GM19351 (cell line): ENCODE measurements around the gene PDK2.
"Not testable (repeated sequence)": the region's sequence is repeated elsewhere in the genome, so short reads cannot be mapped to it uniquely, and the experiment has no call there.

ENCODE experiments used
- ATAC-seq: cut with Tn5 transposase; IDR thresholded peaks from one replicate; pipeline ENCODE4 v1.9.1; 2021; ENCODE audit warnings: mild to moderate bottlenecking, moderate library complexity; ENCODE audit not compliant: unreplicated experiment

PDK2 gene

GRCh38 chr17:50058296-50058953, 36.7 kb upstream of the PDK2 start:
- ATAC-seq, result no peak

- no peak for ATAC-seq
Measured at GRCh38 chr17:50059256-50059655, 35.9 kb upstream of the PDK2 start.

- ATAC-seq, result no peak
Measured at GRCh38 chr17:50059759-50060273, 35.3 kb upstream of the PDK2 start.

- ATAC-seq, result no peak
Measured at GRCh38 chr17:50060951-50061712, 34.0 kb upstream of the PDK2 start.

- ATAC-seq, result not testable (repeated sequence)
Measured at GRCh38 chr17:50061713-50062045, 33.5 kb upstream of the PDK2 start.

- no peak for ATAC-seq
Measured at GRCh38 chr17:50062293-50063243, 32.6 kb upstream of the PDK2 start.

GRCh38 chr17:50063561-50064252, 31.4 kb upstream of the PDK2 start:
- ATAC-seq, result no peak

- ATAC-seq, result no peak
Measured at GRCh38 chr17:50064253-50065001, 30.7 kb upstream of the PDK2 start.

GRCh38 chr17:50065056-50065455, 30.1 kb upstream of the PDK2 start:
- ATAC-seq, result no peak

GRCh38 chr17:50066995-50067394, 28.2 kb upstream of the PDK2 start:
- ATAC-seq, result no peak

GRCh38 chr17:50067996-50068395, 27.2 kb upstream of the PDK2 start:
- ATAC-seq, result no peak

- ATAC-seq, result no peak
Measured at GRCh38 chr17:50070908-50071680, 24.1 kb upstream of the PDK2 start.

GRCh38 chr17:50071692-50072091, 23.5 kb upstream of the PDK2 start:
- ATAC-seq, result no peak

- ATAC-seq, result no peak
Measured at GRCh38 chr17:50072130-50072529, 23.0 kb upstream of the PDK2 start.

GRCh38 chr17:50072925-50073324, 22.2 kb upstream of the PDK2 start:
- ATAC-seq, result no peak

- no peak for ATAC-seq
Measured at GRCh38 chr17:50074227-50074626, 20.9 kb upstream of the PDK2 start.

- ATAC-seq, result no peak
Measured at GRCh38 chr17:50075446-50076032, 19.6 kb upstream of the PDK2 start.

GRCh38 chr17:50076221-50076590, 18.9 kb upstream of the PDK2 start:
- ATAC-seq, result no peak
